SH-SY5Y (cell line): Measurements from ENCODE around the gene TMEM234.

ENCODE experiments used
- GATA2 ChIP-seq: IDR thresholded peaks from 2 replicates; pipeline ENCODE4 v1.6.1; 2011; ENCODE audit warnings: mild to moderate bottlenecking, low read depth, low read length
- GATA3 ChIP-seq: IDR thresholded peaks from 2 replicates; pipeline ENCODE4 v1.6.1; 2011; ENCODE audit warnings: low read depth, mild to moderate bottlenecking, low read length, moderate library complexity

DNA sequence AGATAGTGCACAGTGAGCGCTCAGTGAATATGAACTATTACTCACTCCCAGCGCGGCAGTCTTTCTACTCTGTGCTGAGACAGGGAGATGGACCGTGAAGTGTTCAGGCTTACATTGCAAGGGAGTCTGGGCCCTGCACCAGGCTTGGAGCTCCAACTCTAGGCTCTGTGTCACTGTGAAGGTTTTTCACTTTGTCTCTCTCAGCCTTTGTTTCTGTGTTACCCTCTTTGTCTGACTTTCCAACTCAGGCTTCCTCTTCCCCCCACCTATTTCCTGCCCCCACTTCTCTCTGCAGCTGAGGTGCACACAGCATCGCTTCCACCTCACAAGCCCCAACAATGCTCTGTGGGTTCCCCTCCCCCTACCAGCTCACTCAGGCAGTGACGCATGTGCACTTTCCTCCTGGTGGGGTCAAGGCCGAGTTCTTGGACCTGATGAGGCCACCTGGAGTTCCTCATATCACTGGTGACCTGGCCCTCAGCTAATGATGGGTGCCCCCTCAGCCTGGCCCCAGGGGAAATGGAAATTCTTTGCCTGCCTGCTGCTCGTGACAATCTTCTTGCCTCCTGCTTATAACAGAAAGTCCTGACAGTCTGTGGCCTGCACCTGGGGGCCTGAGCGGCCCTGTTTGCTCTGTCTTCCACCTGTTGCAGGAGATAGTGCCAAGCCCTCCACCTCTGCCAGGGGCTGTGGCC, 27.8 kb upstream of the TMEM234 start:
- TF ChIP-seq GATA3 (no peak), GATA2 (no peak)
